AG09309 (cell line): Measurements from ENCODE around the gene THAP12.
A peak's percentile ranks its signal among the peaks of the same experiment; 100 is the strongest.

ENCODE experiments used
- DNase-seq: peaks from one replicate; pipeline ENCODE4 v3.0.0-alpha.2; 2010; ENCODE audit warnings: low read depth
- H3K4me3 ChIP-seq: 2 replicates; pipeline ENCODE4 v1.5.1; 2011; ENCODE audit warnings: mild to moderate bottlenecking, low read depth, low read length, moderate library complexity; ENCODE audit not compliant: control insufficient read depth
- CTCF ChIP-seq: IDR thresholded peaks from 2 replicates; pipeline ENCODE4 v1.5.1; 2011; ENCODE audit warnings: mild to moderate bottlenecking, low read depth, low read length, inconsistent platforms; ENCODE audit not compliant: insufficient read depth, control insufficient read depth; ENCODE audit errors: missing control alignments

The THAP12 gene

GRCh38 chr11:76317296-76317695 lies 63.6 kb downstream of the THAP12 start:
- no peak for TF ChIP-seq CTCF
- DNase-seq = no peak
- H3K4me3 ChIP-seq = no peak overlapping the region

GRCh38 chr11:76316726-76317125 lies 64.2 kb downstream of the THAP12 start:
- no peak for DNase-seq
- H3K4me3 ChIP-seq = no peak overlapping the region
- TF ChIP-seq CTCF = no peak

GRCh38 chr11:76315182-76315853 lies 65.6 kb downstream of the THAP12 start:
- no peak for DNase-seq
- TF ChIP-seq CTCF = no peak
- H3K4me3 ChIP-seq = no peak overlapping the region

- no peak for TF ChIP-seq CTCF
- no peak overlapping the region for H3K4me3 ChIP-seq
- peak; percentile 5 for DNase-seq
Measured at GRCh38 chr11:76314741-76315090, 66.2 kb downstream of the THAP12 start.

GRCh38 chr11:76313913-76314740 lies 66.8 kb downstream of the THAP12 start:
- DNase-seq = no peak
- no peak for TF ChIP-seq CTCF
- H3K4me3 ChIP-seq = no peak overlapping the region

- DNase-seq = no peak
- H3K4me3 ChIP-seq = no peak overlapping the region
- no peak for TF ChIP-seq CTCF
Measured at GRCh38 chr11:76313271-76313670, 67.7 kb downstream of the THAP12 start.
